NCI-H2029 (cell line): ENCODE data around the gene CACNA1S.

ENCODE experiments used
- DNase-seq: peaks from one replicate; lab custom pipeline; 2025; lab: John Stamatoyannopoulos, UW

CACNA1S gene

DNA sequence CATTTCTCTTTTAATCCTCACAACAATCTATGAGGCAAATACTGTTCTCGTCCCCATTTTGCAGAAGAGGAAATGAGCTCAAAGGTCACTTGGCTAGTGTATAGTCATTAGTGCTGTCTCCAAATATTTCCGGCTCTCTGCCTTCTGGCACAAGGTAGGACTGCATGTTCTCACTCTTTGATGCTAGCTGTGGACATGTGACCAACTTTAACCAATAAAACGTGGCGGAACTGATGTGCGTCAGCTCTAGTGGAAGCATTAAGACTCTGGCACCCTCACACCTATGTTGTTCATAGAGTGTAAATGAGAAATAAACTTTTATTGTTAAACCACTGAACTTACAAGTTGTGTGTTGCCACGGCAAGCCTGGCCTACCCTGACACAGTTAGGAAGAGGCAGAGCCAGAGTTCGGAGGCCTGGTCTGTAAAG, 83.8 kb downstream of the CACNA1S start:
- DNase-seq = no peak

- DNase-seq = no peak
Measured at GRCh38 chr1:201026836-201027235, 85.4 kb downstream of the CACNA1S start.

DNA sequence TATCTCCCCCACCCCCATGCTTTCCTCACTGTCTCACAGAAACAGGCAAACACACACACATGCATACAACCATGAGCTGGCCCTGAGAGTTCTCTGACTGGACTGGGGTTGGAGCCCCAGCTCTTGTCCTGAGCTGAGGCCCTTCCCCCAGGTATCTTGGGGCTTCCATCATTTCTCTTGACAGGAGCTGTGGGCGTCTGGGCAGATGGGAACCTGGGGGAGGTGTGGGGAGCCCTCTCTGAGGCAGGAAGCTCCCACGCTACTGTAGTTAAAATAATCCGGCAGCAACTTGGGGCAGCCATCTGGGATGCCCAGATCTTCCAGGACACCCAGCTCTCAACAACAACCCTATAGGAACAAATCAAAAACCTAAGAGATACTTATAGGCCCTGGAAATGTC, 86.0 kb downstream of the CACNA1S start:
- DNase-seq = no peak

DNA sequence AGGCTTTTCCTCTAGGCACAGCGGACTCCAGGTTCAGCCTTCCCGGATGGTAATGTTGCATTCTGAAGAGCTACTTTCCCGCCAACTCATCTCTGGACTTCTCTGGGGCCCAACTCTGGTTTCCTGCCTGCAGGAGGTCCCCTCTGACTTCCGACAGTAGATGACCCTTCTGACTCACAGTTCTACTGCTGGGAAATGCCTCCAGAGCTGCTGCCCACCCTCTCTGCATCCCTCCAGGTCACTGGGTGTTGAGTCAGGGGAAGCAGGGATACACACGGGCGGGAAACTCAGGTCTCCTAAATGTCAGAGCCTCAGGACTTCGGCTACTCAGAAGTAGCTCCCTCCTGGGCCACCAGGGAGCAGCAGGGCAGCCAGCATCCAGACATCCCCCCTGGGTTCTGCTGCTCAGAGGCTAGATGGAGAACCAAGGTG, 86.6 kb downstream of the CACNA1S start:
- no peak for DNase-seq

- DNase-seq = no peak
Measured at GRCh38 chr1:201024625-201024998, 87.6 kb downstream of the CACNA1S start.

GRCh38 chr1:201023920-201024624, 88.2 kb downstream of the CACNA1S start:
- DNase-seq = no peak

- DNase-seq = peak; percentile 80
Measured at GRCh38 chr1:201023517-201023902, 88.7 kb downstream of the CACNA1S start, which contains the start of gene KIF21B. TSS of gene KIF21B (minus strand) at chr1:201023714. CDS start at chr1:201023383, 331 bp downstream.

- no peak for DNase-seq
Measured at GRCh38 chr1:201022820-201023516, 89.3 kb downstream of the CACNA1S start.

- no peak for DNase-seq
Measured at GRCh38 chr1:201022493-201022819, 89.8 kb downstream of the CACNA1S start.

DNA sequence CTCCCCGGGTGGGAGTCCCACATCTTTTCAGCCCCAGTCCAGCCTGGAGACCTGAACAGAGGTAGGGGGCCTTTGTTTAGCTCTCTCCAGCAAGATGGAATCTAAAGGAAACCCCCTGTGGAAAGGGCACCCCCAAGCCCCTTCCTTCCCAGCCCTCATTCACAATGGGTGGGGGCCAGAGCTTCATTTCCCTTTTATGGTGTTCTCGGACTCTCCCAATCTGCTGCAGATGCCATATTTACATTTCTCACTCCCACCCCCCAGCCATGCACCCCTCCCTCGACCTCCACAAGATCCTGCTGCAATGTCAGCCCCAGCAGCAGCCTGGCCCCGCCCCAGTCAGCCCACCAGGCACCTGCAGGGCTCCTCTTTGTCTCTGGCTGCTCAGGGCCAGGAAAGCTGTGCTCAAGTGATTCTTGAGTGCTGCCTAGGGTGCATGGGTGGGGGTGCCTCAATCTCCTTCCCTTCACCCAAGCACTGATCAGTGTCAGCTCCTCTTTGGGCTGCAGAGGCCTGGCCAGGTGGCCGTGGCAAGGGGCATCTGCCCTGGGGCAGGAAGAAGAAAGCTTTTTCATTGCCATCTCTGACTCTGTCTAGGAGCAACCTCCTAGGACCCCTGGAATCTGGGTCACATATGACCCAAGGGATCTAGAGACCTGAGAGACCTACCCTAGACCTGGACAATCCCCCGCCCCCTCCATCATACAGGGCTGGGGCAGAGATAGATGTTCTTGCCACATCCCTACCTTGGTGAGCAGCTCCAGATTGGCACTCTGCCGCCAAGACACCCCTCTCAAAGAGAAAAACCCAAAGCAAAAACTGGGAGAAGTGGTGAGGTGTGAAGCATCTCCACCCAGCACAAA, 90.4 kb downstream of the CACNA1S start:
- no peak for DNase-seq

- DNase-seq = no peak
Measured at GRCh38 chr1:201020721-201021629, 91.3 kb downstream of the CACNA1S start.

DNA sequence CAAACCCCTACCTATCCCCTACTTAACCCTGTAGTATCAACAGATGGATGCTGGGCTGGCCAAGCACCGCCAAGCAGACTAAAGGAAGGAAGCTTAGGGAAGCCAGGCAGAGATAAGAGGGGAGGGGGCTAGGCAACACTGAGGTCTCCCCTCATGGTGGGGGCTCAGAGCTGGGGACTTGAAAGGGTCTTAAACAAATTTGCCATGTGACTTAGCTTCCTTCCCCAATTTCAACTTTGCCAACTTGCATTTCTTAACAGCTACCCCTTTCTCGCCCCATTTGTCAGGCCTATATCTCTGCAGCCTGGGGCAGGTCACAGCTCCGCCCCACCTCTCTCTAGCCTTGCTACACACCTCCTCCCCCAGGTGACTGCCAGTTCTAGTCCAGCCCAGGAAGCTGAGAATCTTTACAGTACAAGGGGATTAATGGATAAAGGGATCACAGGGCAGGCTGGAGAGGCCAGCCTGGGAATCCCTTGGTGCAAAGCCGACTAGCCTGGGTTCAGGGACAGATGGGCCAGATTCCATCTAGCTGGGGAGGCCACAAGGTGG, 92.1 kb downstream of the CACNA1S start:
- no peak for DNase-seq

- peak; percentile 73 for DNase-seq
Measured at GRCh38 chr1:201019321-201019977, 92.8 kb downstream of the CACNA1S start.

- no peak for DNase-seq
Measured at GRCh38 chr1:201017828-201018163, 94.4 kb downstream of the CACNA1S start.

GRCh38 chr1:201016943-201017827, 95.0 kb downstream of the CACNA1S start:
- DNase-seq = no peak

DNA sequence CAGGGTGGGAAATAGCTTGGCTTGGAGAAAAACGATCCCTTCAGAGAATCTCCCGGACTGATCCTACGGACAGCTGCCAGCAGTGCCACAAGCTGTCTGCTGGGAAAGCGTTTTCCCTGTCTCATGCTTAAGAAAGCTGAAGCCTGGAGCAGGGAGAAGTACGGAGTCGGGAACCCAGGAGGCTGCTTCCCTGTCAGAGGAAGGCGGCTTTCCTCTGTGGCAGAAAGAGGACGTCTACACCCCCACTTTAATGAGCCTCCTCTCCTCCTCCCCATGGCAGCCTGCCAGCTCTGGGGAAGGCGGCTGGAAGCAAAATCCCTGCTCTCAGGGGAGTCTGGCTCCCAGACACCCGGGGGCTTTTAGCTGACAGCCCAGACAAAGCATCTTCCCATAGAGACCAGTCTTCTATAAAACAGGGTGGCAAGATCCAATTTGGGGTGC, 96.0 kb downstream of the CACNA1S start:
- no peak for DNase-seq

- DNase-seq = no peak
Measured at GRCh38 chr1:201015551-201016091, 96.6 kb downstream of the CACNA1S start.

GRCh38 chr1:201014816-201015200, 97.4 kb downstream of the CACNA1S start:
- no peak for DNase-seq

DNA sequence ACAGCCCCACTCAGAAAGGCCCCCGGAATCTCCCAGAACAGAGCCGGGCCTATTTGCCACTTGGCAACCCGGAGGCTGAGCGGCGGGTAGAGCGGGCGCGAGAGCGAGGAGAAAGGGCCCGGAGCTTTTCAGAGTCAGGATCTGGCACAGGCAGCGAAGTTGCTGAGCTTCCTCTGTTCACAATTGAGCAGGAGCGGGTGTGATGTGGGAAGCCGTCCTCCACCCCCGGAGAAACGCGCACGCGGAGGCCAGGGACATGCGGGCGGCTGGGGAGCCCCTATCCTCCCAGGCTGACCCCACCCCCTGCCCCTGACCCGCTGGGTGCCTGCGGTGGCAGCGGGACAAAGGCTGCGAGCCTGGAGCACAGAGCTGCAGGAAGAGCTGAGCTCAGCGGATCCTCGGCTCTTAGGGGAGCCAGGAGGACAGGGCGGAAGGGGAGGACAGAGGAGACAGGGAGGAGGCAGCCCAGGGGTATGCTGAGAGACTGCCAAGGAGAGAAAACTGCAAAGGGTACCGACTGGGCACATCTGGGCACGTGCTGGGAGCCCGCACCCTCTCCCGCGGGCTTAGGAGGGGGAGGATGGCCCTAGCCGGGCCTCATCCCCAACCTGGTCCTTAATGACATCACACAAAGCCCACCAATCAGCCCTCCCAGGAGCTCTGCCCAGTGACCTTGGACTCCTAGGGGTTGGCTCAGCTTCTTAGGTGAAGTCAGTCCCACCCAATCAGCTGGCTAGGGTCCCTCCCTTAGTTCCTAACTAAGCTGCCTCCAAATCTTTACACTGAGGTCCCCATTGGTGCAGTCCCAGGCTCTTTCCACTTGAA, 98.0 kb downstream of the CACNA1S start:
- DNase-seq = no peak
